Common myeloid progenitor, CD34-positive (primary cell): ENCODE data around the gene BPTF.
"Not testable (repeated sequence)": the region's sequence is repeated elsewhere in the genome, so short reads cannot be mapped to it uniquely, and the experiment has no call there.

ENCODE experiments used
- CTCF ChIA-PET: fragments of 350-600 bp; sonication (Branson Sonifier 250); formaldehyde crosslinking; loops from one replicate; lab custom pipeline; 2021; ENCODE audit warnings: antibody characterized with exemption; lab: Charles Lee
- POLR2A ChIA-PET: fragments of 350-600 bp; sonication (Branson Sonifier 250); formaldehyde crosslinking; loops from one replicate; lab custom pipeline; 2021; ENCODE audit warnings: antibody characterized with exemption; lab: Charles Lee
- DNase-seq, 3 donors: peaks; one replicate each; pipeline versions ENCODE4 v3.0.0 to v3.0.0-alpha.2; 2013
- H3K27ac ChIP-seq, 2 experiments: 1 replicate in 1 of 2; 2 replicates in 1 of 2; pipeline ENCODE4 v1.7.0; 2013; ENCODE audit warnings: inconsistent platforms in 2 of 2, low read length in 2 of 2, mild to moderate bottlenecking in 2 of 2, low read depth in 1 of 2, moderate library complexity in 1 of 2; ENCODE audit not compliant: severe bottlenecking in 2 of 2, insufficient read depth in 1 of 2, poor library complexity in 1 of 2
- H3K27me3 ChIP-seq, 5 experiments: replicated peaks in 2 of 5; 1 replicate in 3 of 5; 2 replicates in 2 of 5; pipeline versions ENCODE4 v1.6.1 to v1.7.0; 2013; ENCODE audit warnings: low read length in 4 of 5, mild to moderate bottlenecking in 2 of 5, moderate library complexity in 2 of 5, inconsistent platforms in 1 of 5; ENCODE audit not compliant: insufficient read depth in 5 of 5, control insufficient read depth in 4 of 5
- H3K36me3 ChIP-seq, 4 experiments: 1 replicate in 2 of 4; 2 replicates in 2 of 4; pipeline versions ENCODE4 v1.6.1 to v1.7.0; 2013; ENCODE audit warnings: low read length in 3 of 4, control low read depth in 1 of 4, mild to moderate bottlenecking in 1 of 4; ENCODE audit not compliant: control insufficient read depth in 4 of 4, insufficient read depth in 4 of 4
- H3K4me1 ChIP-seq, 4 experiments: 1 replicate in 3 of 4; 2 replicates in 1 of 4; pipeline versions ENCODE4 v1.6.1 to v1.7.1; 2013; ENCODE audit warnings: low read length in 3 of 4, mild to moderate bottlenecking in 3 of 4, control low read depth in 1 of 4, inconsistent platforms in 1 of 4, moderate library complexity in 1 of 4; ENCODE audit not compliant: control insufficient read depth in 4 of 4, insufficient read depth in 4 of 4; ENCODE audit errors: control extremely low read depth in 1 of 4
- H3K4me3 ChIP-seq, 7 experiments: 1 replicate in 4 of 7; 2 replicates in 3 of 7; pipeline versions ENCODE4 v1.5.1 to v1.7.0; 2013; ENCODE audit warnings: mild to moderate bottlenecking in 7 of 7, low read length in 6 of 7, moderate library complexity in 6 of 7, inconsistent platforms in 2 of 7, low read depth in 2 of 7, control low read depth in 1 of 7; ENCODE audit not compliant: insufficient read depth in 4 of 7, control insufficient read depth in 1 of 7; ENCODE audit errors: extremely low read depth in 1 of 7
- H3K9me3 ChIP-seq, 5 experiments: 1 replicate in 4 of 5; 2 replicates in 1 of 5; pipeline versions ENCODE4 v1.6.1 to v1.7.1; 2013; ENCODE audit warnings: low read length in 4 of 5, mild to moderate bottlenecking in 2 of 5, inconsistent platforms in 1 of 5, low read depth in 1 of 5, moderate library complexity in 1 of 5; ENCODE audit not compliant: control insufficient read depth in 4 of 5, insufficient read depth in 2 of 5; ENCODE audit errors: control extremely low read depth in 1 of 5
- WGBS: methylation state at CpG from one replicate; pipeline ENCODE4 v1.1.5; 2013; ENCODE audit not compliant: insufficient coverage; 5-methylcytosine and 5-hydroxymethylcytosine counted together

The BPTF gene

GRCh38 chr17:68016838-68017237 is 191.5 kb downstream of the BPTF start:
- no peak for DNase-seq
- Histone ChIP-seq H3K4me3 (no peak overlapping the region), H3K9me3 (no peaks in the 10 kb centered on the region), H3K27ac (no peak overlapping the region), H3K36me3 (no peaks in the 10 kb centered on the region), H3K4me1 (peaks cover 0 to 10% (median 6%) of the 10 kb centered on the region in 4 experiments), H3K27me3 (no peaks in the 10 kb centered on the region)
- WGBS: 86% methylated on average over 1 of the region's 2 CpGs
- ChIA-PET CTCF (interaction anchor here (0.7 to 1.2 kb wide), 5 partner anchors 7 to 447 kb away, joined by 3 to 4 read pairs (median 3); no protein-coding TSS in a partner anchor), POLR2A (no interaction called here)

GRCh38 chr17:68018493-68018892 is 193.2 kb downstream of the BPTF start:
- POLR2A ChIA-PET, H3K4me1 ChIP-seq, H3K27ac ChIP-seq, DNase-seq, H3K4me3 ChIP-seq, H3K9me3 ChIP-seq, H3K27me3 ChIP-seq, H3K36me3 ChIP-seq: not testable (repeated sequence)
- CTCF ChIA-PET: interaction anchor here (1.1 kb wide), 1 partner anchor 22 kb away, joined by 3 read pairs; the partner anchor contains the start of gene C17orf58
- WGBS: 96% methylated on average over 16 of the region's 21 CpGs

- Histone ChIP-seq H3K4me1 (peaks cover 0 to 8% (median 6%) of the 10 kb centered on the region in 4 experiments), H3K36me3 (no peaks in the 10 kb centered on the region)
These were observed 194.0 kb downstream of the BPTF start for GRCh38 chr17:68019336-68019674.

GRCh38 chr17:68019675-68020408 is 194.5 kb downstream of the BPTF start:
- Histone ChIP-seq H3K4me3 (peak overlapping the region; percentile 28 to 91 (median 71)), H3K9me3 (no peaks in the 10 kb centered on the region), H3K27ac (peak overlapping the region; percentile 66 to 88), H3K4me1 (peaks cover 0 to 8% (median 6%) of the 10 kb centered on the region in 4 experiments), H3K36me3 (no peaks in the 10 kb centered on the region), H3K27me3 (no peaks in the 10 kb centered on the region)
- ChIA-PET CTCF (interaction anchor here (0.6 to 1.6 kb wide), 5 partner anchors 8 to 95 kb away, joined by 3 to 5 read pairs (median 3); no protein-coding TSS in a partner anchor), POLR2A (no interaction called here)
- DNase-seq: peak; percentile 96 to 98 (median 98)
- WGBS: 2% methylated on average over 36 of the region's 51 CpGs

More at GRCh38 chr17:68019336-68019674, 194.0 kb downstream of the BPTF start:
- peak overlapping the region in 4 of 7 experiments; percentile 28 to 91 (median 75) for H3K4me3 ChIP-seq
- no peak for DNase-seq
- CTCF ChIA-PET: interaction anchor here (0.6 to 1.6 kb wide), 3 partner anchors 8 to 94 kb away, joined by 3 to 5 read pairs (median 3); no protein-coding TSS in a partner anchor
- WGBS: no CpG with 5 or more reads among the region's 9 CpGs
- no peaks in the 10 kb centered on the region for H3K9me3 ChIP-seq
- no peak overlapping the region for H3K27ac ChIP-seq
- POLR2A ChIA-PET: no interaction called here
- no peaks in the 10 kb centered on the region for H3K27me3 ChIP-seq

- H3K4me3 ChIP-seq: peak overlapping the region; percentile 17 to 91 (median 71)
- no peak for DNase-seq
- CTCF ChIA-PET: interaction anchor here (1.0 to 1.6 kb wide), 4 partner anchors 9 to 26 kb away, joined by 3 to 5 read pairs (median 3); no protein-coding TSS in a partner anchor
- H3K36me3 ChIP-seq: no peaks in the 10 kb centered on the region
- H3K4me1 ChIP-seq: peaks cover 0 to 8% (median 6%) of the 10 kb centered on the region in 4 experiments
- H3K9me3 ChIP-seq: no peaks in the 10 kb centered on the region
- H3K27ac ChIP-seq: peak overlapping the region; percentile 66 to 88
- no peaks in the 10 kb centered on the region for H3K27me3 ChIP-seq
- POLR2A ChIA-PET: no interaction called here
- WGBS: 0% methylated on average over 7 of the region's 12 CpGs
These were observed 195.1 kb downstream of the BPTF start for GRCh38 chr17:68020409-68020756.

- DNase-seq, H3K27me3 ChIP-seq, H3K36me3 ChIP-seq, H3K9me3 ChIP-seq, POLR2A ChIA-PET, H3K4me1 ChIP-seq: not testable (repeated sequence)
- WGBS: 89% methylated on average over 12 of the region's 13 CpGs
- peak overlapping the region in 6 of 7 experiments; percentile 17 to 91 (median 76) for H3K4me3 ChIP-seq
- CTCF ChIA-PET: interaction anchor here (1.4 to 1.6 kb wide), 2 partner anchors 9 to 26 kb away, joined by 3 to 5 read pairs; no protein-coding TSS in a partner anchor
- peak overlapping the region in 1 of 2 experiments; percentile 88 for H3K27ac ChIP-seq
These were observed 195.5 kb downstream of the BPTF start for GRCh38 chr17:68020791-68021190.

- H3K27me3 ChIP-seq: no peaks in the 10 kb centered on the region
- no peaks in the 10 kb centered on the region for H3K9me3 ChIP-seq
- WGBS: 96% methylated on average over 5 of the region's 8 CpGs
- no peak overlapping the region for H3K4me3 ChIP-seq
- ChIA-PET CTCF (interaction anchor here (1.2 kb wide), 1 partner anchor 16 kb away, joined by 4 read pairs; no protein-coding TSS in a partner anchor), POLR2A (no interaction called here)
- DNase-seq: no peak
- peaks cover 0 to 8% (median 6%) of the 10 kb centered on the region in 4 experiments for H3K4me1 ChIP-seq
- no peak overlapping the region for H3K27ac ChIP-seq
- H3K36me3 ChIP-seq: no peaks in the 10 kb centered on the region
These were observed 196.7 kb downstream of the BPTF start for GRCh38 chr17:68021963-68022362.
